H1 (cell line): ENCODE results near the gene PLCL1. TPM values are rescaled to one million over a fixed set of nuclear protein-coding genes. Genes with fewer than 3 reads are reported as not detected.

ENCODE experiments used
- CHD7 ChIP-seq: fragments of 300-600 bp; sonication (generic); IDR thresholded peaks from 2 replicates; pipeline ENCODE4 v1.7.1; 2012; ENCODE audit warnings: low read length, moderate library complexity, mild to moderate bottlenecking, inconsistent platforms; ENCODE audit not compliant: insufficient replicate concordance
- CTCF ChIP-seq, 3 experiments: IDR thresholded peaks; 1 replicate in 2 of 3; 2 replicates in 1 of 3; pipeline versions ENCODE4 v1.5.1 to v1.6.1; 2011; ENCODE audit warnings: low read length in 3 of 3, mild to moderate bottlenecking in 3 of 3, inconsistent platforms in 2 of 3, low read depth in 1 of 3, moderate library complexity in 1 of 3; ENCODE audit not compliant: insufficient read depth in 1 of 3; ENCODE audit errors: control extremely low read depth in 1 of 3
- E2F6 ChIP-seq: IDR thresholded peaks from 2 replicates; pipeline ENCODE4 v1.6.1; 2012; ENCODE audit warnings: inconsistent platforms
- NANOG ChIP-seq: IDR thresholded peaks from 2 replicates; pipeline ENCODE4 v1.6.1; 2011; ENCODE audit warnings: low read length, low read depth, mild to moderate bottlenecking, inconsistent platforms; ENCODE audit not compliant: insufficient read depth, poor library complexity, severe bottlenecking
- POLR2AphosphoS5 ChIP-seq: IDR thresholded peaks from 2 replicates; pipeline ENCODE4 v1.6.1; 2011; ENCODE audit warnings: low read depth, low read length
- RFX5 ChIP-seq: IDR thresholded peaks from 2 replicates; pipeline ENCODE4 v1.6.1; 2011; ENCODE audit warnings: low read depth, low read length, improper control_type of control experiment, borderline replicate concordance
- polyA plus RNA-seq, 7 experiments: library from polyadenylated mRNA; depleted of rRNA in 3 of 7; stranded (reverse) in 5 of 7; unstranded in 2 of 7; fragments of >200 nt in 5 of 7; fragments of 200-250 nt in 2 of 7; gene quantifications; 1 replicate in 5 of 7; 2 replicates in 1 of 7; 4 replicates in 1 of 7; pipeline versions ENCODE4 v1.2.1 to v1.2.3, GENCODE V29; 2011 to 2013; ENCODE audit warnings: missing spikeins in 2 of 7, mixed read lengths in 2 of 7
- total RNA-seq: library from RNA; stranded (reverse); fragmentation: NEBNext Ultra II Directional; extraction: Animal tissue kit (Norgen Biotek cat#: 25700); gene quantifications from 2 replicates; pipeline ENCODE4 v1.2.1, GENCODE V29; 2021

Gene PLCL1
- total and polyA plus RNA-seq, 2 of the 8 experiments (the other 6 are each of a cell fraction or from before 2014, with no cell fraction given) = not detected

- no peak for TF ChIP-seq CHD7
- TF ChIP-seq NANOG = peak; percentile 43
- no peak for TF ChIP-seq POLR2AphosphoS5
- TF ChIP-seq RFX5 = no peak
- TF ChIP-seq CTCF (IDR thresholded peaks at IDR 0.05; ENCODE audit: control extremely low read depth in 1 of 3, insufficient read depth in 1 of 3, low read depth in 1 of 3, low read length in 3 of 3) = no peak; a peak in 1 of 4 replicates
- no peak; the same call in 1 of the 2 replicates for TF ChIP-seq E2F6
These were observed at the start of gene PLCL1 (continued) for GRCh38 chr2:197804049-197804757.
